Glomerular visceral epithelial cell (primary cell): ENCODE data around the gene TOM1L1.

ENCODE experiments used
- DNase-seq: peaks from one replicate; pipeline ENCODE4 v3.0.0-alpha.2; 2016; ENCODE audit errors: extremely low spot score

TOM1L1 gene

DNA sequence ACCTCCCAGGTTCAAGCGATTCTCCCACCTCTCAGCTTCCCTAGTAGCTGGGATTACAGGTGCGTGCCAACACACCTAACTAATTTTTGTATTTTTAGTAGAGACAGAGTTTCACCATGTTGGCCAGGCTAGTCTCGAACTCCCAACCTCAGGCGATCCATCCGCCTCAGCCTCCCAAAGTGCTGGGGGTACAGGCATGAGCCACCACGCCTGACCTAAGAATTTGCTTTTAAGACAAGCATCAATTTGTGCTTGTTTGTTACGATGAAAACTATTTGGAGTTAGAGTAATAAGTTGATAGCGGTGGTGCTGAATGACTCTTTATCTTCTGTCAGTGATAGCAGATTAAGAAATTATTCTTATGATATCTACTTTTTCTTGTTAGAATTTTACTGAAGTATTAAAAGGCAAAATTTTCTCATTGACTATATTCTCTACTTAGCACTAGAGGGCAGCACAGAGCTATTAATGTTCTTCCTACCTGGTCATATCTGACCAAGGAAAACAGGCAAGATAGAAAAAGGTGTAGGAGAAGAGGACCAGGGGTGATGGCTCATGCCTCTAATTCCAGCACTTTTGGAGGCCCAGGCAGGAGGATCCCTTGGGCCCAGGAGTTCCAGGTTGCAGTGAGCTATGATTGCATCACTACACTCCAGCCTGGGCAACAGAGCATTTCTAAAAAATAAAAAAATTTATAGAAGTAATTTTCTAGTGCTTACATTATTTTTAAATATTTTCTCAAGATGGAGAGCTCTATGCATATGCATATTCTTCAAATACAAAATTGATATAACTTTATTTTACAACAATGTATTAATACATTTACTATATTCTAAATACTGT is 92.4 kb downstream of the TOM1L1 start:
- DNase-seq = peak; percentile 53

DNA sequence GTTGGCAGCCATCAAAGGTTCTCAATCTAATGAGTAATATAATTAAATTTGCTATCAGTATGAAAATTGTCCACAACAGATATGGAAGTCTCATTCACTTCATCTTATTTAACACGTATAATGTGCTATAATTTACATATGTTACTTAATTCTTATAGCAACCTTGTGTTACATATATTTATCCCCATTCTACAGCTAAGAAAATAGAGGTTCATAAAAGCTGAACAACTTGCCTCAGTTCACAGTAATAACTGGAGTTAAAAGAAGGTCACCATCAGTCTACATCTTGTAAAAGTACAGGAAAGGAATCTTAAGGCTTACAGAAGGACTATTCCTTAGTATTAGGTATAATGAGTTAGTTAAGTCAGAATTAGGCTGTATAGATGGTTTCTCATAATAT is 95.8 kb downstream of the TOM1L1 start:
- no peak for DNase-seq

DNA sequence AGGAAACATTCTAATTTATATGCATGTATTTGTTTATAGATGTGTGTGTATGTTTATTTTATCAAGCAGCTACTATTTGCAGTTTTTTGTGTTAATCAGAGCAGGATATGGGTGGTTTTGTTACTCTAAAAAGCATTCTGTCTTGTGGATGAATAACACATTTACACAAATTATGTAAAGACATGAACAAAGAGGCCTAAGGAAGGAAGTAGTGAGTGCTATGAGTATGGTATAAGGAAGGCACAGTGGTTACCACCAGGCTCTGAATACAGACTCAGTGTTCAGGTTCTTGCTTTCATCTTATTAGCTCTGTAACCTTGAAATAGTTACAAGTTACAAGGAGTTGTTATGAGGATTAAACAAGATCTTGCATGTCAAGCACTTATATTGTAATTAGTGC is 101.8 kb downstream of the TOM1L1 start:
- DNase-seq = no peak

DNA sequence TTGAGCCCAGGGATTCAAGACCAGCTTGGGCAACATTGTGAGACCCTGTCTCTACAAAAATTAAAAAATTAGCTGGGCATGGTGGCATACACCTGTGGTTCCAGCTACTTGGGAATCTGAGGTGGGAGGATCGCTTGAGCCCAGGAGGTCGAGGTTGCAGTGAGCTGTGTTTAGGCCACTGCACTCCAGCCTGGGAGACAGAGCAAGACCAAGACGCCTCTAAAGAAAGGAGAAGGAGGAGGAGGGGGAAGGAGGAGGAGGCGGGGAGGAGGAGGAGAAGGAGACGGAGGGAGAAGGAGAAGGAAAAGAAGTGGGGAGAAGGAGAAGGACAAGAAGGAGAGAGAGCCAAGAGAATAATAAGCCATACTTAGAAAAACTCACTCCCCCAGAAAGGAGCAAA is 103.8 kb downstream of the TOM1L1 start:
- DNase-seq = no peak

DNA sequence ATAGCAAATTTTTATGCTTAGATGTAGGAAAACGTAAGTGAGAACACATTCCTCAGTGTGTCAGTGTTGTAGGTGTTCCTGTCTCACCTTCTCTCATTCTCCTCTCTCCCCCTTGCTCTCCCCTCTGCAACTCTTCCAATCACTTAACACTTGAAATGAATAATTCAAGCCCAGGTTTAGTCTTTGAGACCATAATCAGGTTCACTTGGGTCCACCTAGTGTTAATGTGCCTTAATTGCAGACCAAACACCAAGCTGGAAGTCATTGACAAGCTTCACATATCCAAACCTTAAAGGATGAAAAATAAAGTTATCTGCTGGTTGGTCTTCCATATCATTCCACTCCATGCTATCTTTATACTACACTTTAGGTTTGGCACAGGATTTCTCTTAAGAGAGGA is 104.9 kb downstream of the TOM1L1 start:
- peak; percentile 17 for DNase-seq
